ENCODE measurements around the gene TUBAL3.

Gene TUBAL3

DNA sequence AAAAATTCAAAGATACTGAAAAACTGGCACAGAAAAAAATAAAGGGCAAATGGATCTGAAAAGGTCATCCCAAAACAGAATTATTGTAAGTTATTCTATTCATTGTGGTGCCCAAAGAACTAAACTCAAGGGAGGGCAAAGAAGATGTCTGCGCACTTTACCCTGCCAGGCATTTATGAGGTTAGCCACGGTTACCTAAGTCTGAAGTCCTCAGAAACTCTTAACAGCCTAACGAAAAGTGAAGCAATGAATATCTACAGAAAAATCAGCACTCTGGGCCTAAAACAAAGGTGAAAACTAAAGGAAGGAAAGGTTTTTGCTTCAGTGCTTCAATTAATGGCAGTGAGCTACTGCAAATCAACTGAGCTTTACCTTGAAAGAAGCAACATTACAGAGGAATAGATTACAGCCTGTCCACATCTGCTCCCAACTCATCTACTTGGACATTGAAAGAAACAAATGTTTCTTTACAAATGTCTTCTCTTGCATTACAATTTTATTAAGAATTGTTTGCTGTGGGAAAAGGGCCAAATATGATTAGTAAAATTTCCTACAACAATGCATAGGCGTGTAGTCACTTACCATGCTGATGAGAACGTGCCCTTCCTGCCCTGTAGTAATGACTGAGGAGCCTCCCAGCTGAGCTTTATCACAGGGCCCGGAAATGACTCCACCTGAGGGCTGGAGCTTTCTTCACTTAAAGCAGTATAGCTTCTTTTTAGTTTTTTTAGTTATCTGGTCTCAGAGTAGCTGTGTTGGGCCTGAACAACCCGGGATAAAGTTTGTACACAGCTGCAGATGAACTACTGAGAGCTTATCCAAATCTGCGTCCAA is at the start of gene TUBAL3:
TSS of gene TUBAL3 (minus strand) at position 621 of the 834 bp plus-strand sequence. CDS start at position 585, 36 bp downstream.
- H3K9me3 Mint-ChIP-seq = no peaks in the 10 kb centered on the region
- no peaks in the 10 kb centered on the region for H3K4me1 Mint-ChIP-seq
- H3K27ac Mint-ChIP-seq = no peak within 1 kb of the TSS

DNA sequence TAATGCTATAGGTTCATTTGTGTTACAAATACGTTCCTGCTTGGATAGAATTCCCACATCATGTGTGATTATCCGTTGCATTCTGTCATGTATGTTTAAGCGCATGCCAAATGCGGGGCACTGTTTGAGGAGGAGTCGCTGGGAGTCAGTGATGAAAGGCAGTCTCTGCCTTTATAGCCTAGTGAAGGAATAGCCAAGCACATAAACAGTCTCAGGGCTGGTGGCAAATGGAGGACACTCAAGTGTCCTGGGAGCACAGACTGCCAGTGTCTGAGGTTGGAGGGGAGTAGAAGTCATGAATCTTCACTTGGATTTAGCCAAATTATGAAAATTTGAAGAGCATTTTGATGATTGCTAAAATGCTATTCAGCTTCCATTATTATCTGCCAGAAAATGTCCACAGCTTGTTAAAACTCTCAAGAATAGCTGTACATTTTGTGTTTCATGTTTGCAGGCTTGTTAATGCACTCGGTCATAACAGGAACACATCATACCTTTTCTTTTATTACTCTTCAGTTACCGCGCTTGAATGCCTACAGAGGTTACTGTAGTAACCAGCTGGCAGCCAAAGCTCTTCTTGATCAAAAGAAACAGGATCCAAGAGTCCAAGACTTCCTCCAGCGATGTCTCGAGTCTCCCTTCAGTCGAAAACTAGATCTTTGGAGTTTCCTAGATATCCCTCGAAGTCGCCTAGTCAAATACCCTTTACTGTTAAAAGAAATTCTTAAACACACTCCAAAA is 49.3 kb upstream of the TUBAL3 start:
- H3K9me3 Mint-ChIP-seq = no peaks in the 10 kb centered on the region
- H3K27ac Mint-ChIP-seq = no peak overlapping the region
- no peaks in the 10 kb centered on the region for H3K4me1 Mint-ChIP-seq
- H3K36me3 Mint-ChIP-seq = peaks cover 30% of the 10 kb centered on the region
- no peaks in the 10 kb centered on the region for H3K27me3 Mint-ChIP-seq
- no peak for ATAC-seq
- no peak overlapping the region for H3K4me3 Mint-ChIP-seq

More for the DNA sequence above, at the start of gene TUBAL3:
- H3K27me3 Mint-ChIP-seq = peaks cover 5% of the 10 kb centered on the region
- no peak for ATAC-seq
- H3K36me3 Mint-ChIP-seq = no peaks in the 10 kb centered on the region
- H3K4me3 Mint-ChIP-seq = no peak within 1 kb of the TSS

DNA sequence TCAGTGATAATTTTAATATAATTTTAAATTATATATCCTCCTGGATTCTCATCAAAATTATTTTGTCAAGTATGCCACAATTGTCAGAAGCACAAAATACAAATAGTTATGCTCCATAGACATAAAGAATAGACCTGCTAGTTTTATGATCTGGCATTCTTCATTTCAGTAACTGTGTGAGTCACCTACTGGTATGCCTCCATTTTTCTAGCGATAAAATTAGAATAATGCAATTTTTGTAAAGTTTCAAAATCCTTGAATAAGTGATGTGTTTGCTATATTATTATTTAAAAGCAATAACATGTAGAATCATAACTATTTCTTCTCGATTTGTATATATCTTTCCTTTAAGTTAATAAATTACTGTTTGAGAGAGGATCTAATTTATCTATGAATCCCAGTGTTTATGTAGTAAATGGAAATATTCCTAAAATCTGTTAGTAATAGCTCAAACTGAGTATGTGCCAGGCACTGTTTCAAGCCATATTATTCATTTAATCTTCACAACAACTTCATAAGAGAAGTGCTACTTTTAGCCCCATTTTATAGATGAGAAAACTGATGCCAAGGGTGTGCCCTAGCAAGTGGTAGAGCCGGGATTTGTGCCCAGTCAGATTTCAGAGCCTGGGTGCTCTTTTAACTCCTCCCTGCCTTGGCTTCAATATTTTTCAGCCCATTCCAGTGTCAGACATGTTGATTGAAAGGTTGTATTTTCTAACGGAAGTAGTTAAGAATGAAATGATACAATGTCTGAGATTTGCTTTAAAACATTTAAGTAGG is 46.2 kb upstream of the TUBAL3 start:
- no peaks in the 10 kb centered on the region for H3K27me3 Mint-ChIP-seq
- H3K9me3 Mint-ChIP-seq = no peaks in the 10 kb centered on the region
- peaks cover 12% of the 10 kb centered on the region for H3K36me3 Mint-ChIP-seq
- H3K27ac Mint-ChIP-seq = no peak overlapping the region
- no peak overlapping the region for H3K4me3 Mint-ChIP-seq
- ATAC-seq = no peak
- peaks cover 15% of the 10 kb centered on the region for H3K4me1 Mint-ChIP-seq

DNA sequence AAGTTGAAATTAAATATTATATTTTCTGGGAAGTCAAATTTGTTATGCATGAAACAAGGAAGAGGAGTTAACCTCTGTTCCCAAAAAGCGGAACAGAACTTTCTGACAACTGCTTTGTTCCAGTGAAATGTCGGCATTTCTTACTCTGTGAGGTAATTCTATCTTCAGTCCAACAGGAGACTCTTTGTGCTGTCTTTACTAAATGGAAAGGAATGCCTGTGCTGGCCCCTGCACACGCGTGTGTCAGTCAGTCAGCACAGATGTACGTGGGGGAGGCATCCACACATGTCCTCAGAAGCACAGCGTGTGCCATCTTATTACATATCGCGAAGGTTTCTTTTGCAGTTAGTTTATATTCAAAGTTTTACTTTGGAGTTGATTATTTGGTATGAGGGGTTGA is 45.2 kb upstream of the TUBAL3 start:
- no peaks in the 10 kb centered on the region for H3K9me3 Mint-ChIP-seq
- no peak overlapping the region for H3K27ac Mint-ChIP-seq
- H3K4me1 Mint-ChIP-seq = peaks cover 19% of the 10 kb centered on the region
- no peak overlapping the region for H3K4me3 Mint-ChIP-seq
- H3K27me3 Mint-ChIP-seq = no peaks in the 10 kb centered on the region
- no peak for ATAC-seq
- H3K36me3 Mint-ChIP-seq = peaks cover 11% of the 10 kb centered on the region

DNA sequence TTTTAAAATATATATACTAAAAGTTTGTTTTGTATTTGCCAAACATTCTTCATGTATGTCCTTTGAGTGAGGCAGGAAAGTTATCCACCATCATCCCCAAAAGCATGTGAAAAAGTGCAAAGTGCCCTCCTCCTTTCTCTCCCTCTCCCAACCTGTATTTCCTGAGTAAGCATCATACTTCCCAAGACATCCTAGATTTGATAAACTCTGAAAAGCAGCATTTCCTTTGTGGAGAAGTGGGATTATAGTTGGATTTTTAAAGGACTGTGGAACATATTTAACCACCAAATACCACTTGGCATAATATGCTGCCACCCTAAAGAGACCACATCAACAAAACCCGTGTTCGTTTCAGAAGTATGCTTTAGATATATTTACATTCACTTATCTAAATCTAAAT is 44.6 kb upstream of the TUBAL3 start:
- peaks cover 11% of the 10 kb centered on the region for H3K36me3 Mint-ChIP-seq
- ATAC-seq = no peak
- no peak overlapping the region for H3K27ac Mint-ChIP-seq
- H3K27me3 Mint-ChIP-seq = no peaks in the 10 kb centered on the region
- H3K4me1 Mint-ChIP-seq = peaks cover 25% of the 10 kb centered on the region
- H3K9me3 Mint-ChIP-seq = no peaks in the 10 kb centered on the region
- no peak overlapping the region for H3K4me3 Mint-ChIP-seq

DNA sequence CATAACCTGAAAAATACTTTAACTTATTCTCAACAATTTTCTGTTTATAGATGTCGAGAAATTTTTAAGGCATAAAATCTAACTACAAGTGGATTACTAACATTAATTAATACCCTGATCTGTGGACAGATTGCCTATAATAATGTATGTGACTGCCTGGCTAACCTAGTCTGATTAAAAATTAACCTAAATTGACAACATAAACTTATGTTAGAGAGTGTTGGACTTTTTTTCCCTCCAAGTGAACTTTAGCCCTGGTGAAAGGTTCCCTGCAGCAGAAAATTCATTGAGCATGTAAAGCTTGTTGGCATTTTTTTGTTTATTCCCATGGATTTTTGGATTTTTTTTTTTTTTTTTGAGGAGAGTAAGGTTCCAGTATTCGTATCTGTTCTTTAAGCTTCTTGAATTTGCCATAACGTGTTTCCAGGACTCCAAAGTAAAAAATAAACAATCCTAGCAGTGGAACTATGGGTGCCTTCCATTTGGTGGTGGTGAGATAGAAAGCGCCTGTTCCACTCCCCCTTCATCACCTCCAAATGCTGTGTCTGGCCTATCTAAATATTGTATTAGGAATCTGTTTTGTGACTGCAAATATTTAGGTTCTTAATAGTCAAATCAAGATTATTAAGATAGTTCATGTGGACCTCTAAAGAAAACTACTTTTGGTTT is 43.8 kb upstream of the TUBAL3 start:
- Mint-ChIP-seq H3K4me3 (no peak overlapping the region), H3K9me3 (no peaks in the 10 kb centered on the region), H3K27ac (no peak overlapping the region), H3K27me3 (no peaks in the 10 kb centered on the region), H3K4me1 (peaks cover 32% of the 10 kb centered on the region), H3K36me3 (peaks cover 6% of the 10 kb centered on the region)
- ATAC-seq = no peak

DNA sequence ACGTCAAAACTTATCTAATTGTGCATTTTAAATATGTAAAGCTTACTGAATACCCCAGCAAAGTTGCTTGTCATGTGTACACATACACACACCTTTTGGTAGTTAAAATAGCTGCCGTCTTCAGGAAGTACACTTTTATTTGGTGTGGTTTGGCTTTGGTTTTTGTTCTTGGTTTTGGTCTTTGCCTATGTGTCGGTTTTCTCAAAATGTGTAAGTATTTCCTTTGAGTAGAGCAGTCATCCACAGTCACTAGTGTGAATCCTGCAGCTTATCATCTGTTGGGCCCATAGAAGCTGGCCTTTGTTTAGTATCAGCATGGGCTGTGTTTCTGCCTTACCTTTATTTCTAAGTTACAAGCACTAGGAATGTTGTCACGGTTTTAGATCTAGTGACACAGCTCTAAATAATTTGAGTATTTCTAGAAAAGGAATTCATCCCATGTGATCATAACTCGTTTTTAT is 43.0 kb upstream of the TUBAL3 start:
- no peaks in the 10 kb centered on the region for H3K9me3 Mint-ChIP-seq
- H3K27ac Mint-ChIP-seq = no peak overlapping the region
- H3K27me3 Mint-ChIP-seq = no peaks in the 10 kb centered on the region
- H3K4me3 Mint-ChIP-seq = peak overlapping the region; percentile 58
- ATAC-seq = peak; percentile 66
- H3K4me1 Mint-ChIP-seq = peaks cover 40% of the 10 kb centered on the region
- peaks cover 6% of the 10 kb centered on the region for H3K36me3 Mint-ChIP-seq

DNA sequence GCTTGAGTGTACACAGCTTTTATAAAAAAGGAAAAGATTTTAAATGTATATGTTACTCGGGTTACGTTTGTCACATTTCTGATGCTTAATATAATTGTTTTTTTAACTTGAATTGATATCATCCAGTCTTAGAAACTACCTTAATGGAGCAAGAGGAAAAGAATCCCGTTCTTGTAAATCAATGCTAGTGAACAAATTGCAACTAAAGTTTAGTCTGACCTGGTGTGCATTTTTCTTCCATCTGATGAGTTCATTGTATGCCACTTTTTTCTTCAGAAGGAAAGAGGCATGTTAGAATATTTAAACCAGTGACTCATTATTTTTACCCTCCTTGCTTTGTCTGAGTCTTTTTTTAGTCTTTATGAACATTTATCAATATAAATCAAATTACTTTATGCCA is 42.4 kb upstream of the TUBAL3 start:
- Mint-ChIP-seq H3K27me3 (no peaks in the 10 kb centered on the region), H3K9me3 (no peaks in the 10 kb centered on the region), H3K4me1 (peaks cover 44% of the 10 kb centered on the region), H3K27ac (no peak overlapping the region), H3K36me3 (peaks cover 1% of the 10 kb centered on the region), H3K4me3 (peak overlapping the region; percentile 80)
- ATAC-seq = no peak

DNA sequence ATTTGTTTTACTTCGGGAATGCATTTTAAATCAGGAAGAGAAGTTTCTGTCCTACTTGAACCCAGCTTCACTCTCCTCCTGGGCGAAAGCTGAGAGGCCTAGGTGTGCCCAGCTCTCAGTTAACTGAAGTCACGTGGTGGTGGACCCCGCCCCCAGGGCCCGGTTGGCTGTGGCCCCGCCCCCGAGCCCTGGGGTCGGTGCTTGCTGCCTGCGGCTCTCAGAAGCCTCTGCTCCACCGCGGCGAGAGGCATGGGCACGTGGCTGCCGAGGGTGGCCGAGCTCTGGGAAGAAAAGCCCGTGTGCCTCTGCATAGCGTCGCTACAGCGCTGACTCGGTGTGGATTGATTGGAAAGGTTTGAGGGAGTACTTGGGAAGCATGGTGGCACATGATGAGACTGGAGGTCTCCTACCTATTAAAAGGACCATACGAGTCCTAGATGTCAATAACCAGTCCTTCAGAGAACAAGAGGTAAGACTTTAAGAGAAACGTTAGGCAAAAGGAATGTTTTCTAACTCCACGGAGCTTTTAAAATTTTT is 41.8 kb upstream of the TUBAL3 start:
- peaks cover 44% of the 10 kb centered on the region for H3K4me1 Mint-ChIP-seq
- no peaks in the 10 kb centered on the region for H3K27me3 Mint-ChIP-seq
- peak overlapping the region; percentile 80 for H3K4me3 Mint-ChIP-seq
- ATAC-seq = peak; percentile 90
- H3K27ac Mint-ChIP-seq = peak overlapping the region; percentile 35
- H3K9me3 Mint-ChIP-seq = no peaks in the 10 kb centered on the region
- H3K36me3 Mint-ChIP-seq = no peaks in the 10 kb centered on the region

DNA sequence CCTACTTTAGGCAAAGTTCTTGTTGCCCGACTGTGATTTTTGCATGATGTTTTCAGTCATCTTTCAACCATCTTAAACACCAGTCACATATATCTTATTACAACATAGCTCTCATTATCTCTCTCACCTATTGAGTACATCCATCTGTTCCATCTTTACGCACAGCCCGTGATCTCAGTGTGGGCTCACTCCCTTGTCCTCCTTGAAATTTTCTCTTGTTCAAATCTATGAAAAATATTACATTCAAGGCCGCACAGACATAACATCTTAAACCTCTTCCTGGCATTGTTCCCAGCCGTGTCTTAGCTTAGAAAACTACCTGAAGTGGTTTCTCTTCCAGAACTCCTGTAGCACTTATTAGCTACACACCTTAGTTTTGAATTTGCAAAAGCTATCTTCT is 40.4 kb upstream of the TUBAL3 start:
- Mint-ChIP-seq H3K4me1 (peaks cover 44% of the 10 kb centered on the region), H3K4me3 (no peak overlapping the region), H3K27me3 (no peaks in the 10 kb centered on the region), H3K36me3 (no peaks in the 10 kb centered on the region), H3K9me3 (no peaks in the 10 kb centered on the region), H3K27ac (peak overlapping the region; percentile 18)
- no peak for ATAC-seq

DNA sequence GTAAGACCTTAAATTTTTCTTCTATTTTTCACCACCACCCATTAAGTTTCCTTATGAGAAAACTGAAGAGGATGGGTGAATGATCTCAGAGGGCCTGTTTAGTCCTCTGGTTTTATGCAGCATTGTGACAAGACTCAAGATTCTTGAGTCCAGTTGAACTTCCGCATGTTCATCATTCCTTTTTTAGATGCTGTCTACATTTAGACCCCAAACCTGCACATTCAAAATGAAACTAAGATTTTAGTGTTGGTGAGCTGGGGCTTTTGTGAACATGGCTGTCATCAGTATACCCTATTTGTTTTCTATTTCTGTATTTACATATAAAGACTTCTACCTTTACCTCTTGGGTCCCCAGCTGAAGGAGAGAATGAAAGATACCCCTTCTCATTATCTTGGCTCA is 38.8 kb upstream of the TUBAL3 start:
- H3K27me3 Mint-ChIP-seq = no peaks in the 10 kb centered on the region

DNA sequence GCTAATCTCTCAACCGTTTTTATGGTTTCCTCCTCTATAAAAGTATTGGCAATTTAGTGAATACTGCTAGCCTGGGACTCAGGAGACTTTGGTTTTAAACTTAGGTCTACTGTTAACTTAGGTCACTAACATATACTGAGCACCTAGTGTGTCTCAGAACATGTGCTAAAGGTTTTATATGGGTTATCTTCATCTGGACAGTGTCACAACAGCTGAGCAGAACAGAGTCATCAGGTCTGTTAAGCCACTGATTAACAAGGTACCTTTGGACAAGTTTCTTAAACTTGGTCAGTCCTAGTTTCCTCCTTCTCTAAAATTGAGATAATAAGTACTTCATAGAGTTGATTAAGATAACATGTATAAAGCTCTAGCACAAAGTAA is 38.4 kb upstream of the TUBAL3 start:
- H3K27ac Mint-ChIP-seq = peak overlapping the region; percentile 46
- no peaks in the 10 kb centered on the region for H3K27me3 Mint-ChIP-seq
- H3K36me3 Mint-ChIP-seq = no peaks in the 10 kb centered on the region
- peaks cover 47% of the 10 kb centered on the region for H3K4me1 Mint-ChIP-seq
- H3K9me3 Mint-ChIP-seq = no peaks in the 10 kb centered on the region
- ATAC-seq = no peak
- H3K4me3 Mint-ChIP-seq = no peak overlapping the region

More for the DNA sequence above, 38.8 kb upstream of the TUBAL3 start:
- peaks cover 44% of the 10 kb centered on the region for H3K4me1 Mint-ChIP-seq
- H3K9me3 Mint-ChIP-seq = no peaks in the 10 kb centered on the region
- ATAC-seq = peak; percentile 81
- H3K36me3 Mint-ChIP-seq = no peaks in the 10 kb centered on the region
- peak overlapping the region; percentile 46 for H3K27ac Mint-ChIP-seq
- H3K4me3 Mint-ChIP-seq = no peak overlapping the region

DNA sequence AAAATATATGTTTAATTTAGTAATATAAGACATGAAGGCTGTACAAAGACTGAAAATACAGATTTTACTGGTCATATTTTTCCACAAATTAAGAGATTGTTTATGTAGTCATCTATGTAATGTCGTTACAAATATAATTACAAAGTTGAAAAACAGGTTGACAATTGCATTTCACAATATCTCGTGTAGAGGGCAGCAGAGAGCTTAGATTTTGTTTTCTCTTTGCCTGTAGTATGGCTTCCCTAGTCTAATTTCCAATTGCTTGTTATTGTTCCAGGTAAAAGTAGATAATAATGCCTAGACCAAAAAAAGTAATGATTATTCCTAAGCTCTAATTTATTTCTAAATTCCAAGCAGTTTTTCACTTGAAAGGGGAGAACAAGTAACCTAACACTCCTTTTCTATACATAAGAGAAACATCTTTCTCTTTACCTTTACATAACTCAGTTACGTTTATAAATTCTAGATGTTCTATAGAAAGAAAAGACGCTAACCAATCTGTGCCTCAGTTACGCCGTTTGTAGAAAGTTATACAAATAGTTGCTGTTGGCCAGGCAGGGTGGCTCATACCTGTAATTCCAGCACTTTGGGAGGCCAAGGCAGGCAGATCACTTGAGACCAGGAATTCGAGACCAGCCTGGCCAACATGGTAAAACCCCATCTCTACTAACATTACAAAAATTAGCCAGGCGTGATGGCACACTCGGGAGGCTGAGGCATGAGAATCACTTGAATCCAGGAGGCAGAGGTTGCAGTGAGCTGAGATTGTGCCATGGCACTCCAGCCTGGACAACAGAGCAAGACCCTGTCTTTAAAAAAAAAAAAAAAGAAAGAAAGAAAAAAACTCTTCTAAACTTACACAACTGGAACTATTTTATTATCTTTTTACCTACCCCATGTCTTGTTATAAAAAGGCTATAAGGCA is 37.7 kb upstream of the TUBAL3 start:
- no peak for ATAC-seq

DNA sequence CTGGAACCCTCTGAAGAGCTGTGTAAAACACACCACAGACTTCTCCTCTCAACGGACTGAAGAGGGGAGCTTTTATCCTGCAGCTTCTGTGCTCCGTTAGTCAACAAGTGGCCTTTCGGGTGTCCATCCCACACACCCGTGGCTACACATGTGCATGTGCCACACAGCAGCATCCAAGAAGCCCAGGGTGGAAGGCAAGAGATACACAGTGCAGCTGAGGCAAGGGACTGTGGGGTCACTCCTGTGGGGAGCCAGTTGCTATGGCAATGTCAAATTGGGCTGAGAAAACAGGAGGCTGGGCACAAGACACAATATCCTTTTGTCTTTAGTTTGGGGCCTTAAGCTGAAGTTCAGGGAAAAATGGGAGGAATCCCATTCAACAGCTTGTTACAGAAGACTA is 36.5 kb upstream of the TUBAL3 start:
- Mint-ChIP-seq H3K36me3 (no peaks in the 10 kb centered on the region), H3K9me3 (no peaks in the 10 kb centered on the region)

More for the DNA sequence above, 37.7 kb upstream of the TUBAL3 start:
- Mint-ChIP-seq H3K27me3 (no peaks in the 10 kb centered on the region), H3K27ac (peak overlapping the region; percentile 46), H3K9me3 (no peaks in the 10 kb centered on the region), H3K4me1 (peaks cover 45% of the 10 kb centered on the region), H3K4me3 (no peak overlapping the region), H3K36me3 (no peaks in the 10 kb centered on the region)

More for the DNA sequence above, 36.5 kb upstream of the TUBAL3 start:
- Mint-ChIP-seq H3K27me3 (no peaks in the 10 kb centered on the region), H3K27ac (no peak overlapping the region), H3K4me1 (peaks cover 35% of the 10 kb centered on the region), H3K4me3 (no peak overlapping the region)
- ATAC-seq = no peak
